Measurements from ENCODE around the gene AJAP1.

The AJAP1 gene

GRCh38 chr1:4628992-4629391 lies 25.4 kb upstream of the AJAP1 start:
- no peak for TF ChIP-seq CTCF (conservative IDR thresholded peaks at IDR 0.05; ENCODE audit: control insufficient read depth, insufficient read depth, low read depth, low read length)
- no peak for DNase-seq (ENCODE audit: low read depth)
- H3K4me3 ChIP-seq (ENCODE audit: control insufficient read depth, low read depth, low read length), result no peak overlapping the region

GRCh38 chr1:4630561-4630960 lies 23.8 kb upstream of the AJAP1 start:
- no peak overlapping the region for H3K4me3 ChIP-seq (ENCODE audit: control insufficient read depth, low read depth, low read length)
- DNase-seq (ENCODE audit: low read depth), result no peak
- TF ChIP-seq CTCF (conservative IDR thresholded peaks at IDR 0.05; ENCODE audit: control insufficient read depth, insufficient read depth, low read depth, low read length), result no peak

GRCh38 chr1:4631321-4631720 lies 23.1 kb upstream of the AJAP1 start:
- TF ChIP-seq CTCF (conservative IDR thresholded peaks at IDR 0.05; ENCODE audit: control insufficient read depth, insufficient read depth, low read depth, low read length), result no peak
- H3K4me3 ChIP-seq (ENCODE audit: control insufficient read depth, low read depth, low read length), result no peak overlapping the region
- DNase-seq (ENCODE audit: low read depth), result no peak

- no peak overlapping the region for H3K4me3 ChIP-seq (ENCODE audit: control insufficient read depth, low read depth, low read length)
- DNase-seq (ENCODE audit: low read depth), result no peak
- TF ChIP-seq CTCF (conservative IDR thresholded peaks at IDR 0.05; ENCODE audit: control insufficient read depth, insufficient read depth, low read depth, low read length), result no peak
Measured at GRCh38 chr1:4633346-4633745, 21.1 kb upstream of the AJAP1 start.

GRCh38 chr1:4634156-4634792 lies 20.1 kb upstream of the AJAP1 start:
- H3K4me3 ChIP-seq (ENCODE audit: control insufficient read depth, low read depth, low read length), result no peak overlapping the region
- no peak for DNase-seq (ENCODE audit: low read depth)
- no peak for TF ChIP-seq CTCF (conservative IDR thresholded peaks at IDR 0.05; ENCODE audit: control insufficient read depth, insufficient read depth, low read depth, low read length)

DNA sequence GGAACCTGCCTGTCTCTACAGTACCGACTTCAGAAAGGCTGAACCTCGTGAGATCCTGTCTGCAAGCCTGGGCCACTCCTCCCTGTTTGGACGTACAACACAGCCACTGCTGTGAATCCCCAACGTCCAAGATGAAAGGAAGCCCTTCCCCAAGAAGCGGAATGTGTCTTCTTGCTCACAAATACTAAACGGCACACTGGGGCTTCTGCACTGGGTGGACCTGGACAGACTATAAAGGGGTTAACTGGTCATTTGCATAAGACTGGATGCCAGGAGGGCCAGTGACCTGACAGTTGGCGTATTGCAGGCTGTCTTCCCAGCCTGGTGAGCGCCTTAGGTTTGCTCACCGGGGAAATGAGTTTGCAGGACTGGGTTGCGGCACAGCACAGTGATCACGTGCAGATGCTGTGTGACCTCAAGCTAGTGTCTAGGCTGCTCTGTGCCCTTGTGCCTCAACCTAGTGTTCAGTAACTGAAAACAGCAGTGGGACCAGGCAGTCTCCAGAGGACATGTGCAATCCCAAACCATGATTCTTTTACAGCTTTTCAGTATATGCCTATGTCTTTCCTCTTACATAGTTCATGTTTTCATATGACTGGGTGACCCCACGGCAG lies 19.5 kb upstream of the AJAP1 start:
- no peak for TF ChIP-seq CTCF (conservative IDR thresholded peaks at IDR 0.05; ENCODE audit: control insufficient read depth, insufficient read depth, low read depth, low read length)
- no peak for DNase-seq (ENCODE audit: low read depth)
- H3K4me3 ChIP-seq (ENCODE audit: control insufficient read depth, low read depth, low read length), result no peak overlapping the region

All from fibroblast of mammary gland (primary cell).